ENCODE results near the gene DUOX2. TPM values are rescaled to one million over a fixed set of nuclear protein-coding genes. Genes with fewer than 3 reads are reported as not detected.

Gene DUOX2
- total and polyA plus RNA-seq, 2 donors from 2014 or later, result 0.26 to 0.28 TPM

DNA sequence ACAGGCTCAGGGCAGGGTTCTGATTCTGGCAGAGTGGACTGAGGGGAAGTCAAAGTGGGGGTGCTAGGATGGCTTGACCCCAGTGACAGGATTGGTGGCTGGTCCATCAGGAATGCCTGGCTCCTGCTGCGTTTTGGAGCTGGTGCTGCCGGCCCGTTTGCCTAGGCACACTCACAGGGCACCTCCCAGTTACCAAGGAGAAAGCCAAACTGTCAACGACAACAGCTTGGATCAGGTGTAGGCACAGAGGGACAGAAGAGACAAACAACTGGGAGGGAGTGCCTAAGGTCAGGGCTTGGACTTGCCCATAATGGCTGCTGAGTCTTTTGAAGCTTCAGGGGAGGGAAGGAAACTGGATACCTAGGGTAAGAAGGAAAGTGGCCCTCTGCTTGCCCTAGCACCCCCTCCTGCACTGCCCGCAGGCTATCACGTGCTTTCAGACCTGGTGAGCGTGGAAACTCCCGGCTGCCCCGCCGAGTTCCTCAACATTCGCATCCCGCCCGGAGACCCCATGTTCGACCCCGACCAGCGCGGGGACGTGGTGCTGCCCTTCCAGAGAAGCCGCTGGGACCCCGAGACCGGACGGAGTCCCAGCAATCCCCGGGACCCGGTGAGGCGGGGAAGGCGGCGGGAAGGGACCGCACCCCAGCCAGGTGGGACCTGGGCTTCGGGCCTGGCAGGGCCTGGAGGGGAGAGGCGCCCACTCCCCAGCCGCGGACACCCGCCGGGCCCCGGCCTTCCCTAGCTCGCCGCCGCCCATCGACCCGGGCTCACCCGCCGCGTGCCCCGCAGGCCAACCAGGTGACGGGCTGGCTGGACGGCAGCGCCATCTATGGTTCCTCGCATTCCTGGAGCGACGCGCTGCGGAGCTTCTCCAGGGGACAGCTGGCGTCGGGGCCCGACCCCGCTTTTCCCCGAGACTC, 21.0 kb upstream of the DUOX2 start:
- H3K4me1 ChIP-seq (ENCODE audit: control insufficient read depth in 2 of 3, insufficient read depth in 2 of 3, low read depth in 1 of 3, low read length in 3 of 3), result peaks cover 0 to 4% (median 0%) of the 10 kb centered on the region in 3 donors
- TF ChIP-seq, protein P1, sequence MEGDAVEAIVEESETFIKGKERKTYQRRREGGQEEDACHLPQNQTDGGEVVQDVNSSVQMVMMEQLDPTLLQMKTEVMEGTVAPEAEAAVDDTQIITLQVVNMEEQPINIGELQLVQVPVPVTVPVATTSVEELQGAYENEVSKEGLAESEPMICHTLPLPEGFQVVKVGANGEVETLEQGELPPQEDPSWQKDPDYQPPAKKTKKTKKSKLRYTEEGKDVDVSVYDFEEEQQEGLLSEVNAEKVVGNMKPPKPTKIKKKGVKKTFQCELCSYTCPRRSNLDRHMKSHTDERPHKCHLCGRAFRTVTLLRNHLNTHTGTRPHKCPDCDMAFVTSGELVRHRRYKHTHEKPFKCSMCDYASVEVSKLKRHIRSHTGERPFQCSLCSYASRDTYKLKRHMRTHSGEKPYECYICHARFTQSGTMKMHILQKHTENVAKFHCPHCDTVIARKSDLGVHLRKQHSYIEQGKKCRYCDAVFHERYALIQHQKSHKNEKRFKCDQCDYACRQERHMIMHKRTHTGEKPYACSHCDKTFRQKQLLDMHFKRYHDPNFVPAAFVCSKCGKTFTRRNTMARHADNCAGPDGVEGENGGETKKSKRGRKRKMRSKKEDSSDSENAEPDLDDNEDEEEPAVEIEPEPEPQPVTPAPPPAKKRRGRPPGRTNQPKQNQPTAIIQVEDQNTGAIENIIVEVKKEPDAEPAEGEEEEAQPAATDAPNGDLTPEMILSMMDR (IDR thresholded peaks at IDR 0.05; ENCODE audit: borderline replicate concordance, extremely low read depth, insufficient read depth), result peak; percentile 11
- no peaks in the 10 kb centered on the region for H3K9me3 ChIP-seq (ENCODE audit: control insufficient read depth in 2 of 3, insufficient read depth in 1 of 3, low read length in 3 of 3)
- intact Hi-C loops (cut with DNase I), result no loop called here
- FAIRE-seq, result no peak
- H3K36me3 ChIP-seq (ENCODE audit: control insufficient read depth in 2 of 3, insufficient read depth in 3 of 3, low read length in 3 of 3), result no peaks in the 10 kb centered on the region
- peak in 4 of 5 donors; percentile 54 to 76 (median 66) for DNase-seq
- peak overlapping the region in 1 of 3 donors; percentile 25 for H3K4me3 ChIP-seq (ENCODE audit: low read length in 3 of 3)
- H3K27ac ChIP-seq (ENCODE audit: low read depth in 2 of 2, low read length in 2 of 2), result no peak overlapping the region
- H3K27me3 ChIP-seq (ENCODE audit: control insufficient read depth, insufficient read depth, low read length), result peaks cover 13% of the 10 kb centered on the region
- no peak overlapping the region for H3K9ac ChIP-seq (ENCODE audit: low read length in 3 of 3)

DNA sequence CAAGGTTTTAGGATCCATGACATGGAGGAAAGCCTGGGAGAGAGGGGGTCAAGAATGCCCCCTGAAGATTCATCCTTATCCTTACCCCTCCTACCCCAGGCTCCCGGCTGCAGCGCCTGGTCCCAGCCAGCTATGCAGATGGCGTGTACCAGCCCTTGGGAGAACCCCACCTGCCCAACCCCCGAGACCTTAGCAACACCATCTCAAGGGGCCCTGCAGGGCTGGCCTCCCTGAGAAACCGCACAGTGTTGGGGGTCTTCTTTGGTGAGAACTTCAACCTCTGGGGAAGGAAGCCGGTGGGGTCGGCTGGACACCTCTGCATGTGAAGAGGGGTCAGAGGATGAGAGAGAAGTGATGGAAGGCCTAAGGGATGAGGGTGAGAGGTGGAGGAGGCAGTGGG, 20.1 kb upstream of the DUOX2 start:
- TF ChIP-seq, protein P1 (IDR thresholded peaks at IDR 0.05; ENCODE audit: borderline replicate concordance, extremely low read depth, insufficient read depth), result no peak
- Histone ChIP-seq H3K9me3 (ENCODE audit: control insufficient read depth in 2 of 3, insufficient read depth in 1 of 3, low read length in 3 of 3) (no peaks in the 10 kb centered on the region), H3K9ac (ENCODE audit: low read length in 3 of 3) (no peak overlapping the region), H3K27ac (ENCODE audit: low read depth in 2 of 2, low read length in 2 of 2) (no peak overlapping the region), H3K4me1 (ENCODE audit: control insufficient read depth in 2 of 3, insufficient read depth in 2 of 3, low read depth in 1 of 3, low read length in 3 of 3) (peaks cover 0 to 6% (median 0%) of the 10 kb centered on the region in 3 donors), H3K27me3 (ENCODE audit: control insufficient read depth, insufficient read depth, low read length) (peaks cover 13% of the 10 kb centered on the region), H3K36me3 (ENCODE audit: control insufficient read depth in 2 of 3, insufficient read depth in 3 of 3, low read length in 3 of 3) (no peaks in the 10 kb centered on the region), H3K4me3 (ENCODE audit: low read length in 3 of 3) (no peak overlapping the region)
- intact Hi-C loops (cut with DNase I), result no loop called here
- no peak for FAIRE-seq
- no peak for DNase-seq

DNA sequence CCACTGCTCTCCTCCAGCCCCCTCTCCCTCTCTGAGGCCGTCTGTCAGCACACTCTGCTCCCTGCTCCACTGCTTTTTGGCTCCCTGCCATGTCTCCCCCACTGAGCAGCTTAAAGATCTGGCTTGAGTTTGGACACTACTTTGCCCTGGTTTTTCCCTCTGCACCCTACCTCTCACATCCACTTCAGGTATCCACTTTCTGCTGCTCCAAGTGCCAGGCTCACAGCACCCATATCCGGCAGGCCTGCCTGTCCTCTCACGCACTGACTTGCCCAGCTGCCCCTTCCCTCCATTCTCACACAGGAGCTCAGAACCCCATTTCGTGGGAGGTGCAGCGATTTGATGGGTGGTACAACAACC, 19.6 kb upstream of the DUOX2 start:
- Histone ChIP-seq H3K9ac (ENCODE audit: low read length in 3 of 3) (no peak overlapping the region), H3K9me3 (ENCODE audit: control insufficient read depth in 2 of 3, insufficient read depth in 1 of 3, low read length in 3 of 3) (no peaks in the 10 kb centered on the region), H3K27me3 (ENCODE audit: control insufficient read depth, insufficient read depth, low read length) (peaks cover 15% of the 10 kb centered on the region), H3K36me3 (ENCODE audit: control insufficient read depth in 2 of 3, insufficient read depth in 3 of 3, low read length in 3 of 3) (no peaks in the 10 kb centered on the region), H3K27ac (ENCODE audit: low read depth in 2 of 2, low read length in 2 of 2) (no peak overlapping the region), H3K4me1 (ENCODE audit: control insufficient read depth in 2 of 3, insufficient read depth in 2 of 3, low read depth in 1 of 3, low read length in 3 of 3) (peaks cover 0 to 6% (median 0%) of the 10 kb centered on the region in 3 donors), H3K4me3 (ENCODE audit: low read length in 3 of 3) (no peak overlapping the region)
- FAIRE-seq (no peak), DNase-seq (peak; percentile 19 to 79 (median 61))
- intact Hi-C loops (cut with DNase I), result no loop called here
- TF ChIP-seq, protein P1 (IDR thresholded peaks at IDR 0.05; ENCODE audit: borderline replicate concordance, extremely low read depth, insufficient read depth), result no peak

All from kidney (tissue), 14 donors.